Right ventricle myocardium inferior (tissue), 1 donor: Measurements from ENCODE around the gene VAMP8. TPM values are rescaled to one million over a fixed set of nuclear protein-coding genes. Genes with fewer than 3 reads are reported as not detected.

Experiments used
- total RNA-seq: library from RNA; stranded (reverse); fragmentation: NEBNext Ultra II Directional; extraction: Animal tissue kit (Norgen Biotek cat#: 25700); gene quantifications from one replicate; pipeline ENCODE4 v1.2.1, GENCODE V29; 2021
- donor health status: DM: no; HTN: yes; CAD: no; lungs with severe emphysema.

Gene VAMP8
- total RNA-seq, 1 donor from 2014 or later: 26.1 TPM

Other genes with a start within 250 kb of the VAMP8 start
- 65.6 TPM for gene TGOLN2, start 249.6 kb upstream of the VAMP8 start, total RNA-seq
- 44.8 TPM for gene RETSAT, start 223.1 kb upstream of the VAMP8 start, total RNA-seq
- gene ELMOD3, start 222.8 kb upstream of the VAMP8 start, total RNA-seq: 10.2 TPM
- 5.2 TPM for gene CAPG, start 167.2 kb upstream of the VAMP8 start, total RNA-seq
- not detected for gene SH2D6, start 158.9 kb upstream of the VAMP8 start, total RNA-seq
- gene MAT2A, start 38.4 kb upstream of the VAMP8 start, total RNA-seq: 118 TPM
- 26.9 TPM for gene GGCX, start 16.1 kb upstream of the VAMP8 start, total RNA-seq
- gene VAMP5, start 6.8 kb downstream of the VAMP8 start, total RNA-seq: 62.1 TPM
- gene RNF181, start 18.2 kb downstream of the VAMP8 start, total RNA-seq: 87.8 TPM
- 10.8 TPM for gene TMEM150A, start 25.1 kb downstream of the VAMP8 start, total RNA-seq
- 26.4 TPM for gene C2orf68, start 34.5 kb downstream of the VAMP8 start, total RNA-seq
- gene USP39, start 38.6 kb downstream of the VAMP8 start, total RNA-seq: 30.8 TPM
- 0.19 TPM for gene SFTPB, start 90.6 kb downstream of the VAMP8 start, total RNA-seq
- gene GNLY, start 116.8 kb downstream of the VAMP8 start, total RNA-seq: 3.4 TPM
- 29.1 TPM for gene ATOH8, start 176.4 kb downstream of the VAMP8 start, total RNA-seq